Measurements from ENCODE around the gene SLC1A1. TPM values are rescaled to one million over a fixed set of nuclear protein-coding genes. Genes with fewer than 3 reads are reported as not detected.

Gene SLC1A1
- total RNA-seq, 2 experiments from 2014 or later, result 0.11 to 0.14 TPM

GRCh38 chr9:4594994-4595393 lies 104.7 kb downstream of the SLC1A1 start:
- peak overlapping the region; percentile 94 for H3K27ac Mint-ChIP-seq
- TF ChIP-seq CTCF (IDR thresholded peaks at IDR 0.05), result no peak
- H3K4me3 Mint-ChIP-seq, result peak overlapping the region; percentile 22
- peaks cover 8% of the 10 kb centered on the region for H3K36me3 Mint-ChIP-seq (ENCODE audit: low read depth)
- peaks cover 59% of the 10 kb centered on the region for H3K4me1 Mint-ChIP-seq (ENCODE audit: low read depth)
- intact Hi-C loops (cut with DNase I, micrococcal nuclease), result loop anchor here (5.0 to 10.0 kb wide), 4 partner anchors 43 to 1030 kb away; partner anchors contain the start of genes RIC1 (in 1 of the 2) and SLC1A1 (in 1 of the 2)
- ChIA-PET CTCF (no interaction called here), POLR2A (interaction anchor here (2.3 kb wide), 1 partner anchor 1068 kb away, joined by 9 read pairs; the partner anchor contains the start of gene RFX3)
- DNase-seq (no peak), ATAC-seq (ENCODE audit: poor library complexity) (no peak)
- Histone ChIP-seq H3K4me3 (ENCODE audit: low read length) (no peak overlapping the region), H3K27me3 (ENCODE audit: control insufficient read depth in 1 of 2, insufficient read depth in 2 of 2, low read length in 2 of 2) (no peaks in the 10 kb centered on the region), H3K27ac (ENCODE audit: low read depth in 1 of 2, low read length in 2 of 2) (no peak overlapping the region), H3K4me1 (ENCODE audit: insufficient read depth, low read length) (peaks cover 36% of the 10 kb centered on the region), H3K36me3 (ENCODE audit: insufficient read depth, low read length) (no peaks in the 10 kb centered on the region), H3K9me3 (ENCODE audit: control insufficient read depth in 1 of 2, insufficient read depth in 1 of 2, low read length in 2 of 2) (peaks cover 0 to 6% of the 10 kb centered on the region in 2 experiments)
- H3K27me3 Mint-ChIP-seq, result no peaks in the 10 kb centered on the region
- H3K9me3 Mint-ChIP-seq, result no peaks in the 10 kb centered on the region

GRCh38 chr9:4596165-4596922 lies 106.1 kb downstream of the SLC1A1 start:
- Histone ChIP-seq H3K4me1 (ENCODE audit: insufficient read depth, low read length) (peaks cover 39% of the 10 kb centered on the region), H3K27ac (ENCODE audit: low read depth in 1 of 2, low read length in 2 of 2) (peak overlapping the region; percentile 25 to 73), H3K36me3 (ENCODE audit: insufficient read depth, low read length) (no peaks in the 10 kb centered on the region), H3K27me3 (ENCODE audit: control insufficient read depth in 1 of 2, insufficient read depth in 2 of 2, low read length in 2 of 2) (no peaks in the 10 kb centered on the region), H3K9me3 (ENCODE audit: control insufficient read depth in 1 of 2, insufficient read depth in 1 of 2, low read length in 2 of 2) (peaks cover 0 to 4% of the 10 kb centered on the region in 2 experiments), H3K4me3 (ENCODE audit: low read length) (no peak overlapping the region)
- H3K4me3 Mint-ChIP-seq, result peak overlapping the region; percentile 62
- H3K27me3 Mint-ChIP-seq, result no peaks in the 10 kb centered on the region
- peak overlapping the region; percentile 94 for H3K27ac Mint-ChIP-seq
- peaks cover 17% of the 10 kb centered on the region for H3K36me3 Mint-ChIP-seq (ENCODE audit: low read depth)
- POLR2A ChIA-PET, result interaction anchor here (0.6 to 2.3 kb wide), 8 partner anchors 23 to 1070 kb away, joined by 3 to 15 read pairs (median 6); partner anchors contain the start of genes CDC37L1, RFX3 and RIC1
- intact Hi-C loops (cut with DNase I, micrococcal nuclease), result loop anchor here (1.0 to 10.0 kb wide), 7 partner anchors 8 to 1028 kb away; partner anchors contain the start of genes PLPP6 (in 1 of the 2), RIC1 (in 1 of the 2) and SLC1A1 (in 1 of the 2)
- H3K9me3 Mint-ChIP-seq, result no peaks in the 10 kb centered on the region
- ATAC-seq (ENCODE audit: poor library complexity) (peak; percentile 91), DNase-seq (peak; percentile 30 to 86 (median 55))
- peaks cover 72% of the 10 kb centered on the region for H3K4me1 Mint-ChIP-seq (ENCODE audit: low read depth)
- CTCF ChIA-PET, result interaction anchor here (1.3 kb wide), 1 partner anchor 8 kb away, joined by 3 read pairs; no protein-coding TSS in a partner anchor
- TF ChIP-seq CTCF (IDR thresholded peaks at IDR 0.05), result peak; percentile 50

GRCh38 chr9:4600368-4600767 lies 110.1 kb downstream of the SLC1A1 start:
- CTCF ChIA-PET, result interaction anchor here (0.6 to 0.9 kb wide), 4 partner anchors 20 to 503 kb away, joined by 3 to 4 read pairs (median 3); no protein-coding TSS in a partner anchor
- no peak overlapping the region for H3K4me3 ChIP-seq (ENCODE audit: low read length)
- no peaks in the 10 kb centered on the region for H3K27me3 ChIP-seq (ENCODE audit: control insufficient read depth in 1 of 2, insufficient read depth in 2 of 2, low read length in 2 of 2)
- TF ChIP-seq CTCF (IDR thresholded peaks at IDR 0.05), result no peak
- peaks cover 0 to 4% of the 10 kb centered on the region in 2 experiments for H3K9me3 ChIP-seq (ENCODE audit: control insufficient read depth in 1 of 2, insufficient read depth in 1 of 2, low read length in 2 of 2)
- H3K4me1 ChIP-seq (ENCODE audit: insufficient read depth, low read length), result peaks cover 47% of the 10 kb centered on the region
- peak overlapping the region; percentile 60 for H3K4me3 Mint-ChIP-seq
- H3K27ac Mint-ChIP-seq, result peak overlapping the region; percentile 88
- peaks cover 4% of the 10 kb centered on the region for H3K36me3 ChIP-seq (ENCODE audit: insufficient read depth, low read length)
- H3K27me3 Mint-ChIP-seq, result no peaks in the 10 kb centered on the region
- ATAC-seq (ENCODE audit: poor library complexity) (peak; percentile 5), DNase-seq (peak in 3 of 14 experiments; percentile 23 to 43 (median 37))
- H3K9me3 Mint-ChIP-seq, result no peaks in the 10 kb centered on the region
- intact Hi-C loops (cut with DNase I, micrococcal nuclease), result loop anchor here (5.0 to 10.0 kb wide), 3 partner anchors 82 to 387 kb away; partner anchors contain the start of gene JAK2 (in 2 of the 2)
- peaks cover 39% of the 10 kb centered on the region for H3K36me3 Mint-ChIP-seq (ENCODE audit: low read depth)
- peaks cover 89% of the 10 kb centered on the region for H3K4me1 Mint-ChIP-seq (ENCODE audit: low read depth)
- no peak overlapping the region for H3K27ac ChIP-seq (ENCODE audit: low read depth in 1 of 2, low read length in 2 of 2)
- POLR2A ChIA-PET, result interaction anchor here (0.6 to 2.3 kb wide), 21 partner anchors 12 to 1756 kb away, joined by 3 to 21 read pairs (median 4); partner anchors contain the start of genes AK3, CDC37L1, PUM3 and RFX3
